Activated CD4-positive, alpha-beta memory T cell treated with anti-CD3 and anti-CD28 coated beads, Interleukin-2, amount 10 ng/mL, durations not matched to agents 7 days and 5 days (primary cell): ENCODE data around the gene C3orf52. TPM values are rescaled to one million over a fixed set of nuclear protein-coding genes. Genes with fewer than 3 reads are reported as not detected.

ENCODE experiments used
- CTCF ChIA-PET: fragments of 350-600 bp; sonication (Branson Sonifier 250); formaldehyde crosslinking; loops from one replicate; lab custom pipeline; 2021; ENCODE audit warnings: antibody characterized with exemption, inconsistent platforms; lab: Charles Lee
- POLR2A ChIA-PET: fragments of 350-600 bp; sonication (Branson Sonifier 250); formaldehyde crosslinking; loops from one replicate; lab custom pipeline; 2021; ENCODE audit warnings: antibody characterized with exemption; lab: Charles Lee
- DNase-seq: peaks from one replicate; pipeline ENCODE4 v3.0.0-alpha.2; 2020
- H3K27ac Mint-ChIP-seq: one replicate; pipeline ENCODE4 v1.8.0; 2021; ENCODE audit warnings: mild to moderate bottlenecking, mixed read lengths
- H3K27me3 Mint-ChIP-seq: one replicate; pipeline ENCODE4 v1.8.0; 2021; ENCODE audit warnings: mixed read lengths
- H3K36me3 Mint-ChIP-seq: one replicate; pipeline ENCODE4 v1.8.0; 2021; ENCODE audit warnings: low read depth, mixed read lengths
- H3K4me1 Mint-ChIP-seq: one replicate; pipeline ENCODE4 v1.8.0; 2021; ENCODE audit warnings: mixed read lengths
- H3K4me3 Mint-ChIP-seq: one replicate; pipeline ENCODE4 v1.8.0; 2021; ENCODE audit warnings: mild to moderate bottlenecking, mixed read lengths
- H3K9me3 Mint-ChIP-seq: one replicate; pipeline ENCODE4 v1.8.0; 2021; ENCODE audit warnings: mixed read lengths
- total RNA-seq, 2 experiments: library from RNA; stranded (reverse); gene quantifications; one replicate each; pipeline ENCODE4 v1.2.3, GENCODE V29; 2021

Gene C3orf52
- total RNA-seq, 2 experiments from 2014 or later: 2.5 to 2.6 TPM

DNA sequence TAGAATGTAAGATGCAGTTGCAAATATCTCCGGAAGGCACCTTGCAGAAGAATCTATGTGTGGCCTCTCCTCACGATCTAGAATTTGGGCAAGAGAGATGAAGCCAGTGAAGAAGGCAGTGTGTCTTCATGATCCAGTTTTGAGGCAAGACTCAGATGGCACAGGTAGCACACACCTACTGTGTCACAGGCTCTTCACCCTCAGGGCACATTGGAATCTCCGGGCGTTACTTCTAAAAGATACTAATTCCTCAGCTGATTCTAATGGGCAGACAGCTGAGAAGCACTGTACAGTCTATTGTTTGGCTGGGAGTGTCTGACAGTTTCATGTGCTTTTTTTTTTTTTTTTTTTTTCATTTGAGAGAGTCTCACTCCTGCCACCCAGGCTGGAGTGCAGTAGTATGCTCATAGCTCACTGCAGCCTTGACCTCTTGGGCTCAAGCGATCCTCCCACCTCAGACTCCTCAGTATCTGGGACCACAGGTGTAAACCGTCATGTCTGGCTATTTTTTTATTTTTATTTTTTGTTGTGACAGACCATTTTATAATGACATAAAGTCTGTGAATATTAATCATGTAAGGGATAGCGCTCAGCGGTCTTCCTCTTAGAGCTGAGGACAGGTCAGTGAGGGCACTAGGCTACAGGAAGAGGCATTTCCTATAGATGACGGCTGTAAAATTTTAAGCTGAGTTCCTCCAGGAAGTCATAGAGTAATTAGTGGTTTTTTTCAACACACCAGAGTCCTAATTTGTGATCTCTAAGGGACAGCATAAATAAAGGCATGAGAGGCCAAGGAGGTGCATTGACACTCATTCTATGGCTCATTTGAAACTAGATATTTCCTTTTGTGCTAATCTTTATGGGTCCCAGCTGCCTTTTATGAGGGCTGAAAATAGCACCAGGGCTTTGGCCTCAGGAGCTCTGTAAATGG is 4.0 kb downstream of the C3orf52 start:
- no peak overlapping the region for H3K4me3 Mint-ChIP-seq
- no peaks in the 10 kb centered on the region for H3K27me3 Mint-ChIP-seq
- ChIA-PET CTCF (interaction anchor here (1.0 kb wide), 1 partner anchor 21 kb away, joined by 4 read pairs; no protein-coding TSS in a partner anchor), POLR2A (interaction anchor here (0.7 kb wide), 1 partner anchor 43 kb away, joined by 3 read pairs; the partner anchor contains the start of gene GCSAM)
- H3K9me3 Mint-ChIP-seq: no peaks in the 10 kb centered on the region
- H3K4me1 Mint-ChIP-seq: peaks cover 61% of the 10 kb centered on the region
- H3K36me3 Mint-ChIP-seq: peaks cover 4% of the 10 kb centered on the region
- H3K27ac Mint-ChIP-seq: peak overlapping the region; percentile 9
- DNase-seq: no peak

DNA sequence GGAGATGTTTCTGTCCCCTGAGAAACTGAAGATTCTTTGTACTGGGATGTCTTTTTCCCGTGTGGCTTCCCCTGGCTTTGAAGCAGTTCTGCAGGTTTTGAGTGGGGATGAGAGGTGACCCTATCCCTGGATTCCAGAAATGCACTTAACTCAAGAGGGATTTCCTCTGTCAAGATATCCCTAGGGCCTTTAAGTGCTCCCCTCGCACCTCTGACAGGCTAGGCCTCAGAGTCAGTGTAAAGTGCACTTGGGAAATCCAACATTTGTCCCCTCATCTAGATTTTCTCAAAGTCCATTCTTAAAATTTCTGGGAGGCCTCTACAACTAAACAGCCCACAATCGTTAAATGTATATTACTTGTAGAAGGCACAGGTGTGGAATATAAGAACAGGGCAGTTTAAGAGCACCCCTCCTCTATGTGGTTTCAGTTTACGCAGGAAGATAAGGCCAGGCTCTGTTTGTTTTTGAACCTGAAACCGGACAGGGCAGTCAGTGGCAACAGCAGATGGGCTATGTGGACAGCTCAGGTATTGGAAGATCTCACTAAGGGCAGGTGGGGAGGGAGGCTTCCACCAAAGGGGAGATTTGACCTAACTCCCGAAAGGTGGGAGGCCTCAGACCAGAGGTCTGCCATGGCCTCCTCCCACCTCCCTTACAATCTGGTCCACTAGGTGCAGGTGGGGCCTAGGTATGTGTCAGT is 4.8 kb downstream of the C3orf52 start:
- CTCF ChIA-PET: no interaction called here
- H3K4me3 Mint-ChIP-seq: no peak overlapping the region
- no peaks in the 10 kb centered on the region for H3K27me3 Mint-ChIP-seq
- peak overlapping the region; percentile 9 for H3K27ac Mint-ChIP-seq
- peaks cover 58% of the 10 kb centered on the region for H3K4me1 Mint-ChIP-seq
- DNase-seq: no peak
- peaks cover 6% of the 10 kb centered on the region for H3K36me3 Mint-ChIP-seq
- POLR2A ChIA-PET: interaction anchor here (0.7 kb wide), 1 partner anchor 42 kb away, joined by 3 read pairs; the partner anchor contains the start of gene GCSAM
- no peaks in the 10 kb centered on the region for H3K9me3 Mint-ChIP-seq

DNA sequence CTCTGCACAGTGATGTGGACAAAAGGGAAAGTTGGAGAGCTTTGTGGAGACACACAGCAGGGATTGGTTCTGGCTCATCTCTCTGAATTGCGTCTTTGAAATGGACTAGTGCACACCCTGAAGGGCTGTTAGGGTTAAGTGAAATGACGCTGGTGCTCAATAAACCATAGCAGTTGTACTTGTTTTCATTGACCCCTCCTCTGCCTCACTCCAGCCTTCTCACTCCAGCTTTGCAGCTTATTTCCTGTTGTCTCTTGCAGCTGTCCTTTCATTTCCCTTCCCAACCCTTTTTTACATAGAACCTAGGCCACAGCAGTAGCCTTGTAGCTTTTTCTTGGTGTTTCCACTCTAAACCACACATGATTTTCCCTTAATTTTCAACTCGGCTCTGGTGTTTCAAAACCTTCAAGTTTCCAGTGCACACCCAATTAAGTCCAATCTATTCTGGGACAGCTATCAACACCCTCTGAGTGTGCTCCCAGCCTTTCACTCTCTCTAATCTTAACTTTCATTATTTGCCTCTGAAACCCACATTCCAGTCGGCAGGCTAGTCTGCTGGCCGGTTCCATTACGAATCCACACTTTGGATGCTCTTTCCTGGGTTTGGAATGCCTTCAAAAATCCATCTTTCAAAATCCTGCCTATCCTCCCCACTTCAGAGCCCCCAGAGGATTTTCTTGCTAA is 6.4 kb downstream of the C3orf52 start:
- no peaks in the 10 kb centered on the region for H3K9me3 Mint-ChIP-seq
- no peak for DNase-seq
- peaks cover 6% of the 10 kb centered on the region for H3K36me3 Mint-ChIP-seq
- CTCF ChIA-PET: interaction anchor here (3.6 kb wide), 1 partner anchor 19 kb away, joined by 17 read pairs; no protein-coding TSS in a partner anchor
- H3K27ac Mint-ChIP-seq: peak overlapping the region; percentile 3
- POLR2A ChIA-PET: interaction anchor here (0.6 kb wide), 1 partner anchor 40 kb away, joined by 3 read pairs; no protein-coding TSS in a partner anchor
- no peak overlapping the region for H3K4me3 Mint-ChIP-seq
- peaks cover 48% of the 10 kb centered on the region for H3K4me1 Mint-ChIP-seq
- H3K27me3 Mint-ChIP-seq: no peaks in the 10 kb centered on the region

DNA sequence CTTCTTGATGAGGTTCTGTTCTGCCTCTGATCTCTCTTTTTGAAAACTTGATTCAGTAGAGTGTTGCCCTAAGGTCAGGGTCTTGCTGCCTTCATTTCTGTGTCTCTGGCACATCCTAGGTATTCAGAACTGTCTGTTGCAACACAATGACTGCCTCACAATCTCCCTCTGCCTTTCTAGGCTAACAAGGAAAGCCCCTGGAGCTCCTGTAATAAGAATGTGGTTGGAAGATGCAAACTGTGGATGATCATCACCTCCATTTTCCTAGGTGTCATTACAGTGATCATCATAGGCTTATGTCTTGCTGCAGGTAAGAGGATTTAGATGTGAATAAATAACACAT is 7.0 kb downstream of the C3orf52 start:
- peaks cover 6% of the 10 kb centered on the region for H3K36me3 Mint-ChIP-seq
- ChIA-PET POLR2A (interaction anchor here (0.6 kb wide), 1 partner anchor 39 kb away, joined by 3 read pairs; no protein-coding TSS in a partner anchor), CTCF (interaction anchor here (3.6 kb wide), 1 partner anchor 19 kb away, joined by 17 read pairs; no protein-coding TSS in a partner anchor)
- no peak for DNase-seq
- no peaks in the 10 kb centered on the region for H3K27me3 Mint-ChIP-seq
- no peak overlapping the region for H3K4me3 Mint-ChIP-seq
- peaks cover 45% of the 10 kb centered on the region for H3K4me1 Mint-ChIP-seq
- H3K9me3 Mint-ChIP-seq: no peaks in the 10 kb centered on the region
- H3K27ac Mint-ChIP-seq: no peak overlapping the region

DNA sequence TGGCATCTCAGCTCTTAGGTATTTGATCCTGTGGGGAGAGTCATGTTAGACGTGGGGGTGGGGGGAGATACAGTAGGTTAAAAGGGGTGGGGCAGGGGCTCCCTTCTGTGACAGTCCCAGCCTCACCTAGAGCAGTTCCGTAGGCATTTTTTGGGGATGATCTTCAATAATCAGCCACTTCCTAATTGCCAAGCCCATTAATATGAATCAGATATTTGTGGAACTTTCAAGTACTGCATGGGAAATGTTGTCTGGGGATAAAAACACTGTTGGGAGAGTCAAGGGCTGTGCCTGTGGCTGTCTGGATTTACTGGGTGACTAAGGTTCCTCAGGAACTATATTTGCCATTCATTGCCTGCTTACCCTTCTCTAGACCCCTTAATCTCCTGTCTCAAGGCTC is 9.5 kb downstream of the C3orf52 start:
- Mint-ChIP-seq H3K4me1 (peaks cover 28% of the 10 kb centered on the region), H3K9me3 (no peaks in the 10 kb centered on the region)
- CTCF ChIA-PET: no interaction called here

DNA sequence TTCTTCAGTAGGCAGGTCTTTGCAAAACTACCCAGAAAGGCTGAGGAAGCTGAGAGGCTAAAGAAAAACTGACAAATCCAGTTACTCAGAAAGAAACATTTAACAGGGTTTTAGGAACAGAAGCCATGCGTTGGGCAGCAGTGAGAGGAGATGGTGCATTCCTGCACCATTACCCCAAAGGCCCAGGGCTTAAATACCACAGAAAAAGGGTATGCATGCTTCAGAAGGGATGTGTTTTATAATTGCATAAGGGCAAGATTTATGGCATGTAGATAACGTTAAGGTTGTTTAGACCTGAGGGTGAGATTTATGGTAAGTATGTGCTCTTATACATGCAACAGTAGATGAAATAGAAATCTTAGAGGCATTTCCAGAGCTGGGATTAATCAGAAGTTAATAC is 10.0 kb downstream of the C3orf52 start:
- Mint-ChIP-seq H3K36me3 (peaks cover 6% of the 10 kb centered on the region), H3K4me1 (peaks cover 23% of the 10 kb centered on the region), H3K9me3 (no peaks in the 10 kb centered on the region), H3K4me3 (no peak overlapping the region), H3K27ac (no peak overlapping the region), H3K27me3 (no peaks in the 10 kb centered on the region)
- ChIA-PET POLR2A (no interaction called here), CTCF (no interaction called here)
- DNase-seq: no peak

More for the DNA sequence above, 9.5 kb downstream of the C3orf52 start:
- POLR2A ChIA-PET: no interaction called here
- no peak for DNase-seq
- peaks cover 6% of the 10 kb centered on the region for H3K36me3 Mint-ChIP-seq
- H3K27ac Mint-ChIP-seq: no peak overlapping the region
- H3K4me3 Mint-ChIP-seq: no peak overlapping the region
- H3K27me3 Mint-ChIP-seq: no peaks in the 10 kb centered on the region

DNA sequence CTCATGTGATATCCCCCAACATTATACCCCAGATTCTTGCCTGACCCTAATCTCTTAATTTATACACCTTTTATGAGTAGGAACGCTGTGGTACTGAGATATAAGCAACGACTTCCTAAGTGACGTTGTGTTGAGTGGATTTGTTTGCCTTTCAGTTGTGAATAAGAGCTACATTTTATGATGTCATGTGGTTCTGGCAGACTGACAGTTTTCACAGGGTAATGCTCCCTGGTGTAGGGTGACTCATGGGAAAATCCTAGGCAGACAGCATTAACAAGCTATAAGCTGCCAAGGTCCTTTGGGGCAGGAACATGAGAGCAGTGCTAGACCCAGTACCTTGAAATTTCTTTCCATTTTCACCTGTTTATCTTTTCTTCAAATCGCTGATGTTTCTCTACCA is 11.2 kb downstream of the C3orf52 start:
- Mint-ChIP-seq H3K27ac (no peak overlapping the region), H3K27me3 (no peaks in the 10 kb centered on the region), H3K9me3 (no peaks in the 10 kb centered on the region), H3K36me3 (peaks cover 6% of the 10 kb centered on the region), H3K4me1 (peaks cover 17% of the 10 kb centered on the region), H3K4me3 (no peak overlapping the region)
- no peak for DNase-seq
- ChIA-PET CTCF (interaction anchor here (1.4 to 1.5 kb wide), 2 partner anchors 14 to 423 kb away, joined by 3 to 7 read pairs; no protein-coding TSS in a partner anchor), POLR2A (interaction anchor here (1.6 kb wide), 1 partner anchor 464 kb away, joined by 3 read pairs; the partner anchor contains the start of genes ATG3 and SLC35A5)

DNA sequence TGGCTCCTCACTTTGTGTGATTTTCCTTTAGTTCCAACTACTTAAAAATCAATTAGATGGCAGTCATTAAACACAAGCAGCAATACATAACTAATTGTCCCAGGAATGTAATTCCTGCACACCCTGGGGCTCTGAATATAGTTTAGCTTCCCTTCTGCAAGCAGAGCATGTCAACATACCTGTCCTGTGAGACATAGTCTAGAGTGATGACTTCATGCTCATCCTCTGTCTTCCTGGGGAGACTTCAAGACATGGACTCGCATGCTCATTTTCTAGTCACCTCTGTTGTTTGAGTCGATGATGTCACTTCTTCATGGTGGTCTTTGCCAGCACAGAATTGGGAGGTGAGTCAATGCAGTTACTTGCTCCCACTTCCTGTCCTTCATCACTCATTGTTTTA is 15.7 kb downstream of the C3orf52 start:
- no peaks in the 10 kb centered on the region for H3K27me3 Mint-ChIP-seq
- H3K4me3 Mint-ChIP-seq: no peak overlapping the region
- no peaks in the 10 kb centered on the region for H3K9me3 Mint-ChIP-seq
- H3K4me1 Mint-ChIP-seq: peaks cover 5% of the 10 kb centered on the region
- ChIA-PET CTCF (interaction anchor here (1.2 kb wide), 1 partner anchor 10 kb away, joined by 3 read pairs; no protein-coding TSS in a partner anchor), POLR2A (no interaction called here)
- peaks cover 6% of the 10 kb centered on the region for H3K36me3 Mint-ChIP-seq
- no peak overlapping the region for H3K27ac Mint-ChIP-seq
- DNase-seq: no peak

DNA sequence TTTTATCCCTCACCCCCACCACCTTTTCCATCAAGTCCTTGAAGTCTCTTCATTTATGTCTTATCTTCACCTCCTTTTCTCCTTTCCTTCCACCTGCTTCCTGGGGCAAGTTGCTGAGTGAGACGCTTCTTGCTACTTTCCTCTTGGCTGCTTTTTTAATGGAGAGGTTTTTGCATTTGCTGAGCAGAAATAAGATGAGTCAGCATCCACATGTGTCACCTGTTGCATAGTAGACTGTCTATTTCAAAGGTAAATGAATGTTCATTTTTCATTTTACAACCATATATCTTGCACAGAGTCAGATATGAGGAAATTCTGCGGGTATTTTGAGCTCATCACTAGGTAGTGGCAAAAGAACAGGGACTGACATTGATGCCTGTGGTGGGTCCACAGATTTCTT is 18.6 kb downstream of the C3orf52 start:
- Mint-ChIP-seq H3K4me3 (no peak overlapping the region), H3K9me3 (no peaks in the 10 kb centered on the region), H3K27ac (no peak overlapping the region), H3K4me1 (no peaks in the 10 kb centered on the region), H3K36me3 (peaks cover 6% of the 10 kb centered on the region), H3K27me3 (no peaks in the 10 kb centered on the region)
- CTCF ChIA-PET: interaction anchor here (0.5 kb wide), 1 partner anchor 368 kb away, joined by 3 read pairs; no protein-coding TSS in a partner anchor
- POLR2A ChIA-PET: no interaction called here
- DNase-seq: no peak

DNA sequence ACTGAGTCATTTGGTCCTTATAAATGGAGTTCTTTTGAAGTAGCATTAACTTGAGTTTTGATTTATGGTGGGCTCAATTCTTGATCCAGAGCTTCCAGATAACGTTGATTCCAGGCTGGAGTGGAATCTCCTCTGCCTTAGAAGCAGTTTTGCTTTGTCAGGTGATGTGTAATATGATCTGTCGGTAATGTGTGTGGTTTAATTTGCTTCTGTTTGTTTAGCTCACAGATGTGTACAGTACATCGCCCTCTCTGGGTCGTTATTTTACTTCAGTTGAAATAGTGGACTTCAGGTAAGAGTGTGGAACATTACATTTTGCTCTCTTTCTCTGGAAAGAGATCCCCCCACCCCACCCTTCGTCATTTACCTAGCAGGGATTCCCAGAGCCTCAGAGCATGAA is 23.1 kb downstream of the C3orf52 start:
- no peaks in the 10 kb centered on the region for H3K27me3 Mint-ChIP-seq
- no peaks in the 10 kb centered on the region for H3K36me3 Mint-ChIP-seq
- ChIA-PET POLR2A (no interaction called here), CTCF (interaction anchor here (0.8 to 4.1 kb wide), 2 partner anchors 184 to 328 kb away, joined by 3 to 42 read pairs; partner anchors contain the start of gene SLC9C1)
- no peak overlapping the region for H3K27ac Mint-ChIP-seq
- peaks cover 13% of the 10 kb centered on the region for H3K4me1 Mint-ChIP-seq
- DNase-seq: no peak
- H3K4me3 Mint-ChIP-seq: no peak overlapping the region
- H3K9me3 Mint-ChIP-seq: no peaks in the 10 kb centered on the region

DNA sequence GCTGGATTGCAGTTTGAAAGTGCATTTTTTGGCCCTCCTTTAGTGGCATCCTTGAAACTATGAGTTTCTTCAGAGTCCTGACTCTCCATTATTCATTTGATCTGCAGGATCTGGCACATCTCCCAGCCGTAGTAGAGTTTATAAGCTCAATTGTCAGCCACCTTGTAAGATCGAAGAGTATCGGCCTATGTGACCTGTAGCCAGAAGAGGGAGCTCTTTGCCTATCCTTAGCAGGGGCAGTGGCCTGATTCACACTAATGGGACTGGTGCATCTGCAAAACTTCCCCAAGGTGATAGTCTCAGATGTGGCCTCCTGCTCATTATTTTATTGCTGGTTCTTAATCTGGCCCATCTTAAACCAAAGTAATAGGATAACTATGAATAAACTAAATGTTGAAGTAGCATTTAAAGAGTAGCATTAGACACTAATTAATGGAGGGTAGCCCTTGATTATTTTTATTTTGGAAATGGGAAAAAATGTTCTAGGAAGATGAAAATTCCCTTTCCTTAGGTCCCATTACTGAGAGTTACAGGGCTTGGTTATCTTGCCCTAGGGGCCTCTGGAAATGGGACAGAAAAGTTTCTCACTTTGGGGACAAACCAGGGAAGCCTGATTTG is 25.7 kb downstream of the C3orf52 start:
- peak; percentile 69 for DNase-seq
- H3K9me3 Mint-ChIP-seq: no peaks in the 10 kb centered on the region
- H3K4me1 Mint-ChIP-seq: peaks cover 18% of the 10 kb centered on the region
- ChIA-PET CTCF (interaction anchor here (0.6 to 4.1 kb wide), 54 partner anchors 9 to 458 kb away, joined by 3 to 42 read pairs (median 4); partner anchors contain the start of genes ABHD10, BTLA, CD200 and GCSAM), POLR2A (interaction anchor here (0.5 to 1.2 kb wide), 4 partner anchors 17 to 222 kb away, joined by 3 to 4 read pairs (median 4); partner anchors contain the start of gene GCSAM)
- no peak overlapping the region for H3K4me3 Mint-ChIP-seq
- no peak overlapping the region for H3K27ac Mint-ChIP-seq
- no peaks in the 10 kb centered on the region for H3K27me3 Mint-ChIP-seq
- H3K36me3 Mint-ChIP-seq: no peaks in the 10 kb centered on the region
